GM18868 (cell line): ENCODE measurements around the gene BHLHE23.
A peak's percentile ranks its signal among the peaks of the same experiment; 100 is the strongest.

Experiments
- ATAC-seq: cut with Tn5 transposase; IDR thresholded peaks from one replicate; pipeline ENCODE4 v1.9.1; 2021; ENCODE audit warnings: mild to moderate bottlenecking, moderate library complexity; ENCODE audit not compliant: unreplicated experiment

The BHLHE23 gene

DNA sequence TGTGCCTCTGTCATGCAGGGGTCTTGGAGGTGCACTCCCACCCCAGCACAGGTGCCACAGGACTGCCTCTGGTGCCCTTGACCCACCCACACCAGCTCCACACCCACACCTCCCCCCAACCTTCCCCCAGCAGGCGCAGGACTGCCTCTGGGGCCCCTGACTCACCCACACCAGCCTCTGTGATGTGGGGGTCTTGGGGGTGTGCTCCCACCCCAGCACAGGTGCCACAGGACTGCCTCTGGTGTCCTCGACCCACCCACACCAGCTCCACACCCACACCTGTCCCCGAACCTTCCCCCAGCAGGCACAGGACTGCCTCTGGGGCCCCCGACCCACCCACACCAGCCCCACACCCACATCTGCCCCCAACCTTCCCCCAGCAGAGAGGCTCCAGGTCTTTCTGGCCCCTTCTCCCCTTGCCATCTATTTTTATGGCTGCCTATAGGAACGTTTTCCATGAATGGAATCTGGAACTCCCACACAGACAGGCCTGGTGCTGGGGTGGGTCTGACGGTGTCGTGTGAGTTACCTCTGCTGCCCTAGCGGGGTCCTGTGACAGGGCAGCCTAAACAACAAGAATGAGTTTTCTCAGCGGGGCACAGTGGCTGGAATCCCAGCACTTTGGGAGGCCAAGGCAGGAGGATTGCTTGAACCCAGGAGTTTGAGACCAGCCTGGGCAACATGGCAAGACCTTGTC, 30.8 kb downstream of the BHLHE23 start:
- no peak for ATAC-seq

- no peak for ATAC-seq
These were observed 31.5 kb downstream of the BHLHE23 start for GRCh38 chr20:62975251-62975760.

GRCh38 chr20:62972845-62973745, 33.7 kb downstream of the BHLHE23 start:
- ATAC-seq = no peak

DNA sequence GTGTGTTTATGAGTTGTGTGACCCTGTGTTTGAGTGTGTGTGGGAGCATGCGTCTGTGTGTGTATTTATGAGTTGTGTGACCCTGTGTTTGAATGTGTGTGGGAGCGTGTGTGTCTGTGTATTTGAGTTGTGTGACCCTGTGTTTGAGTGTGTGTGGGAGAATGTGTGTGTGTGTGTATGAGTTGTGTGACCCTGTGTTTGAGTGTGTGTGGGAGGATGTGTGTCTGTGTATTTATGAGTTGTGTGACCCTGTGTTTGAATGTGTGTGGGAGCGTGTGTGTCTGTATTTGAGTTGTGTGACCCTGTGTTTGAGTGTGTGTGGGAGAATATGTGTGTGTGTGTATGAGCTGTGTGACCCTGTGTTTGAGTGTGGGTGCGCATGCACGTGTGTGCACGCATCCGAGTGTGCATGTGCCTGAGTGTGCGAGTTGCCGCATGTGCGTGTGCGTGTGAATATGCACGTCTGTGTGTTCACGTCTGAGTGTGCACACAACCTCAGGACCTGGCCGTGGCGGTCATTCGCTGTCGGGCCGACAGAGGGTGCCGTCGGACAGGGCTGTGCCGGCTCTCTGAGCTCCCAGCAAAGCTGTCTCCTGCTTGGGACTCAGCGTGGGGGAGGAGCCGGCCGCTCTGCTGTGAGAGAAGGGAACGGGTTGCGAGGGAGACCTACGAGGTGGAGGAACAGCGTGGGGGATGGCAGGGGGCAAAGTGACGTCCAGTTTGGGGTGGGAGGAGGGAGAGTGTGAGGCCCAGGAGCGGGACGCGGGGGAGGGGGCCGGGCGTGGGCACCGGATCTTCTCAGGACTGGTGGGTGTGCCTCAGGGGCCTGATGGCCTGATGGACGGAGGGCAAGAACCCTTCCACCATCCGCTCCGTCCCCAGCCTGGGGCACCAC, 34.6 kb downstream of the BHLHE23 start:
- peak; percentile 83 for ATAC-seq

DNA sequence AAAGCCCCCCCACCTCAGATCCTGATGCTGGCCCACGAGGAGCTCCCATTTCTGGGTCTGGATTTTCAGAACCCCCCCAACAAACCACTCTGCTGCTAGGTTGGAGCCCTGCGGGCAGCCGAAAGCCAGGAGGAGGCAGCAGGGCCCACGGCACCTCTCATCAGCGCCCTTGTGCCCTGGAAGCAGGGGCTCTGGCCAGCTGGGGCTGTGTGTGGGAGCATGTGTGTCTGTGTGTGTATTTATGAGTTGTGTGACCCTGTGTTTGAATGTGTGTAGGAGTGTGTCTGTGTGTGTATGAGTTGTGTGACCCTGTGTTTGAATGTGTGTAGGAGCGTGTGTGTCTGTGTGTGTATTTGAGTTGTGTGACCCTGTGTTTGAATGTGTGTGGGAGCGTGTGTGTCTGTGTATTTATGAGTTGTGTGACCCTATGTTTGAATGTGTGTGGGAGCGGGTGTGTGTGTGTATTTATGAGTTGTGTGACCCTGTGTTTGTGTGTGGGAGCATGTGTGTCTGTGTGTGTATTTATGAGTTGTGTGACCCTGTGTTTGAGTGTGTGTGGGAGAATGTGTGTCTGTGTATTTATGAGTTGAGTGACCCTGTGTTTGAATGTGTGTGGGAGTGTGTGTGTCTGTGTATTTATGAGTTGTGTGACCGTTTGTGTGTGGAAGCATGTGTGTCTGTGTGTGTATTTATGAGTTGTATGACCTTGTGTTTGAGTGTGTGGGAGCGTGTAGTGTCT, 35.4 kb downstream of the BHLHE23 start:
- no peak for ATAC-seq

DNA sequence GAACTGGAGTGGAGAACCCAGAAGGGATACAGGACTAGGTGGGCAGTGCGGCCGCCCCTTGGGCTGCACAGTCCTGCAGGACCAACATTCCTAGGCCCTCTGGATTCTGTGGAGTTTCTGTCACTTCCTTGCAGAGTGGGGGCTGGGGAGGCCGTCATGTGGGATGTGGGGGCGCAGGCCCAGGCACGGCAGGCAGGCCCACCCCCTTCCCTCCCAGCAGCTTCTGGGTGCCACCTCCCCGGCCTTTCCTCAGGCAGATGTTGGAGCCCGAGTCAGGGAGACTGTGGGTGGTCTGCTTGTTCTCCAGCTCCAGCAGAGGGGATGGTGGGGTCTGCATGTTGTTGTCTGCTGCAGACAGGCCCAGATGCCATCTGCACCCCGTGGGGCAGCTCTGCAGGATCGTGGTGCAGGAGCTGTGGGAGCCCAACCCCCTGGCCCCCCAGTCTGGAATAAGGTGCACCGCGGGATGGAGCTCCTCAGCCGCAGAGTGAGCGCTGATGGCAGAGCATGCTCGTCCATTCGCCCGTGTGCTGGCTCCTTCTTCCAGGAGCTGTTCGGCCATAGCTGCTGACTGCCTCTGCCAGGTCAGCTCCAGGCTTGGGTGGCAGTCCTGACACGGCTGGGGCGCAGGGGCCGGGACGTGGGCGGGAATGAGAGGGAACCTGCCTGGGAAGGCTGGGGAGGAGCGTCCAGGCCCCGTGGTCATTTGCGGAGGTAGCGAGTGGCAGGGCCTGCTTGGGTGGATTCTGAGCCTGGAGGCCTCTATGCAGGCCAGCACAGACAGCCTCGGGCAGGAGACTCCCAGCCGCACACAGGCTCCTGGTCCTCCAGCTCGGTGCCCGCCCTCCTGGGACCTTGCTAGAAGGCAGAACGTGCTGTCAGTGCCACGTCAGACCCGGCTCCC, 36.2 kb downstream of the BHLHE23 start:
- no peak for ATAC-seq

DNA sequence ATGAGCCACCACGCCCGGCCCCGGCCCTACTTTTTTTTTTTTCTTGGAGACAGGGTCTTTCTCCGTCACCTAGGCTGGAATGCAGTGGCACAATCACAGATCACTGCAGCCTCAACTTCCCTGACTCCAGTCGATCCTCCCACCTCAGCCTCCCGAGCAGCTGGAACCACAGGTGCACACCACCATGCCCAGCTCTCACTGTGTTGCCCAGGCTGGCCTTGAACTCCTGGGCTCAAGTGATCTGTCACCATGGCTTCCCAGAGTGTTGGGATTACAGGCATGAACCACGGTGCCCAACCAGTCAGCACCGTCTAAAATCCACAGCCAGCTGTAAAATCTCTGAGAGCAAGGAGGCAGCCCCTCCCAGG, 36.8 kb downstream of the BHLHE23 start:
- no peak for ATAC-seq

- ATAC-seq = no peak
These were observed 37.5 kb downstream of the BHLHE23 start for GRCh38 chr20:62969179-62969760.

DNA sequence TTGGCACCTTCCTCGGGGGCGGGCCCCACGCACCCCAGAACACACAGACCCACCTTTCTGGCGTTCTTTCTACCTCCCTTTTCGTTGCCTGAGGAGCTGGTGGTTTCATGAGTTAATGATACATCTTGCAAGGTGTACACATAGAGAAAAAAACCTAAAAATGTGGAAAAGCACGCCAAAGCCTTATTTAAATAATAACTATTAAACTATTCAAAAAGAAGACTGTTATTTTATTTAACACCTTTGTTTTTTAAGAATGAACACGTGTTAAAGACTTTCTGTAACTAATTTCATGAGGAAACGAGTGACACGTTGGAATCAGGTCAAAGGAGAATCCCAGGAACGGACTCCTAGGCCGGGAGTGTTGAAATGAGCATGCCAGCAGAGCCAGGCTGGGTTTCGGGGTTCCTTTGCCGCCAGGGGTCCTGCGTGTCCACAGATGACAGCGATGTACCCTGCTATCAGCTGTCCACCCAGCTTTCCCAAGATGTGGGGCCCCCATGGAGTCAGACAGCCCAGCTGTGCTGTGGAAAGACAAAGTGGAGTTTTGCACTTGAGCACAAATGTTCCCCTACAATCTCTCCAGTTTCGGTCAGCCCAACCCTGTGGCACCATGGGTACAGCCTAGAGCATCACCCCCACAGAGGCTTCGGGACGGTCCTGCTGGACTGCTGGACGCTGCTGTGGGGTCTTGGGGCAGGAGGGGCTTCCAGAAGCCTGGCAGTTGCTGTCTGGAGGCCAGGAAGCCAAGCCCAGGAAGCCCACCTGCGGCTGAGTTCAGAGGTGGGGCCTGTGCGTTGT, 38.2 kb downstream of the BHLHE23 start:
- no peak for ATAC-seq

GRCh38 chr20:62967628-62968351, 39.0 kb downstream of the BHLHE23 start:
- no peak for ATAC-seq

- ATAC-seq = no peak
These were observed 39.6 kb downstream of the BHLHE23 start for GRCh38 chr20:62967149-62967501.

DNA sequence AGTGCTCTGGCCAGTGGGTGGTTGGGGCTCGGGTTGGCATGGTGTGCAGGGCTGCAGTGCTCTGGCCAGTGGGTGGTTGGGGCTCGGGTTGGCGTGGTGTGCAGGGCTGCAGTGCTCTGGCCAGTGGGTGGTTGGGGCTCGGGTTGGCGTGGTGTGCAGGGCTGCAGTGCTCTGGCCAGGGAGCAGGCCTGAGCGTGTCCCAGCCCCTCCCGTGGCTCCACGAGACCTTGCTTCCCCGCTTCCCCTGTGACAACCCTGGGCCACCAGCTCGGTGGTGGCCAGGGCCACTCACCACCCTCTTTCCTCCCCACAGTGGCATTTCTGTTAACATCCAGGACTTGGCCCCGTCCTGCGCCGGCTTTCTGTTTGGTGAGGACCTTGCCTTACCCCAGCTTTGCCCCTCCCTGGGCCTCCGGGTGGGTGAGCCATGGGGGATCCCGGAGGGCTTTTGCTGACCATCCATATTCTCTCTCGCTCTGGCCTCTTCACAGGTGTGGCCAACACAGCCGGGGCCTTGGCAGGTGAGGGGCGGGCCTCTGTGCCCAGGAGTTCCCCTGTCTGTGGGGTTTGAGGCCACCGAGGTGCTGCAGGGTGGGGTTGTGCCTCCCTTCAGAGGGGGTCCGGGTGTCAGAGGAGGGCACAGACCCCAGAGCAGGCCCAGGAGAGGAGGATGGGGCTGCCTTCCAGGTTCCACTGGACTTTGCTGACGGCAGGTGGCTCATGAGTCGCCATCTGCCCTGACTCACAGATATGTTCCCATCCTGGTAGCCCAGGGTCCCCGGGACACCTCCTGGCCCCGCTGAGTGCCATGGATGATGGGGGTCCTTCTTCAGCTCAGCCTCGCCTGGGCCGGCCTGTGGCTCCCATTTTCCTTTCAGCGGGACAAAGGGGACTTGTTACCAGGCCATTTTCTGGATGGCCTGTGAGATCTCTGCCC, 40.3 kb downstream of the BHLHE23 start:
- no peak for ATAC-seq

- ATAC-seq = no peak
These were observed 41.4 kb downstream of the BHLHE23 start for GRCh38 chr20:62965363-62965771.

GRCh38 chr20:62964700-62965099, 42.1 kb downstream of the BHLHE23 start:
- no peak for ATAC-seq

DNA sequence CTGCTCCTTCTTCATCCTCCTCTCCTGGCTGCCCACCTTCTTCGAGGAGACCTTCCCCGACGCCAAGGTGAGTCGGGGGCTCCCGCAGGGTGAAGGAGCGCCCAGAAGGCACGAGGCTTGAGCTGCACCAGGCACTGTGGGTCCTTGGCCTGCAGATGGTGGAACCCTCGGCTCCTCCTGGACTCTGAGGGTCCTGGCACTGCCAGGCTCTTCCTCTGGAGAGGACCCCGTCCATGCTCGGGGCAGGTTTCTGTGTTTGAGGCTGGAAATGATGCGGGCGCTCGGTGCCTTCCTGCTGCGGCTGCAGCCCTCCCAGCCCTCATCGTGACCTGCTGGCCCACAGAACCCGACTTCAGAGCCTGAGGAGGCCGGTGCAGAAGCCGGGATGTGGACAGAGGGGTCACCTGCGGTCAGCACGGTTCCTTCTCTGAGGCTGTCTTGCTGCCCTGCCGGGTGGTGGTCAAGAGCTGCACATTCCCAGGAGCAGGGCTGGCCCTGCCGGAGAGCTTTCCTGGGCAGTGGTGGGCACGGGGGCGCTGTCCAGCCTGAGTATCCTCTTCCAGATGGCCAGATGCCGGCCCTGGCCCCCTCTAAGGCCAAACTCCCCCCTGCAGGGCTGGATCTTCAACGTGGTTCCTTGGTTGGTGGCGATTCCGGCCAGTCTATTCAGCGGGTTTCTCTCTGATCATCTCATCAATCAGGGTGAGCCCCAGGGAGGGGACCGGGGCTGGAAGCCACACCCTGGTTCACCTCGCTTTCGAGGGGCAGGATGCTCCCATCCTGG, 43.0 kb downstream of the BHLHE23 start:
- no peak for ATAC-seq
